Measurements from ENCODE around the gene DHX34. TPM values are rescaled to one million over a fixed set of nuclear protein-coding genes. Genes with fewer than 3 reads are reported as not detected.
A peak's percentile ranks its signal among the peaks of the same experiment; 100 is the strongest.

The DHX34 gene
- total and polyA plus RNA-seq, 11 donors = 3.7 to 13.3 (median 6.7) TPM

DNA sequence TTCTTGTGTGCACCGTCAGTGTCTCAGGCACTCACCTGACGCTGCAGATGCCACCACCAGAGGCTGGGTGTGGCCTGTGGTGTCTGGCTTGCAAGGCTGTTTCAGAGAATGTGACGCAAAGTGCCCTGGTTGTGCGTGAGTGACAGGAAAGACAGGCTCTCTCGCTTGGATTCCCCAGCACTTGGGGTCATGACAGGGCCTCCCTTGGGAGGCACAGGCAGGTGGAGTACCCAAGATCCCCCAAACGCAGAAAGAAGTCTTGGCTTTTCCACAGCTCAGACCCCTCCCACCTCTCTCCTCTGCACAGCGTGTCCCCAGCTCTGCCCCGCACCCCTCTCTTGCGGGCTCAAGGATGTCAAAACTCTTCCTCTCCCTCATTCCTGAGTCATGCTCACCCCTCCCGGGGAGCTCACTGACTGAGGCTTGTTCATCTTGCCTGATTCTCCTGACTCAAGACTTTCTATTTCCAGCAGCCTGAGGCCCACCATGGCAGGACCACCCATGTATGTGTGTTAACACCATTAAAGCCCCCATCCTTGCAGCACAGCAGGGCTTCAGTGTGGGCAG, 21.0 kb downstream of the DHX34 start:
- TF ChIP-seq POLR2A (IDR thresholded peaks at IDR 0.05) = no peak
- TF ChIP-seq, protein P1, sequence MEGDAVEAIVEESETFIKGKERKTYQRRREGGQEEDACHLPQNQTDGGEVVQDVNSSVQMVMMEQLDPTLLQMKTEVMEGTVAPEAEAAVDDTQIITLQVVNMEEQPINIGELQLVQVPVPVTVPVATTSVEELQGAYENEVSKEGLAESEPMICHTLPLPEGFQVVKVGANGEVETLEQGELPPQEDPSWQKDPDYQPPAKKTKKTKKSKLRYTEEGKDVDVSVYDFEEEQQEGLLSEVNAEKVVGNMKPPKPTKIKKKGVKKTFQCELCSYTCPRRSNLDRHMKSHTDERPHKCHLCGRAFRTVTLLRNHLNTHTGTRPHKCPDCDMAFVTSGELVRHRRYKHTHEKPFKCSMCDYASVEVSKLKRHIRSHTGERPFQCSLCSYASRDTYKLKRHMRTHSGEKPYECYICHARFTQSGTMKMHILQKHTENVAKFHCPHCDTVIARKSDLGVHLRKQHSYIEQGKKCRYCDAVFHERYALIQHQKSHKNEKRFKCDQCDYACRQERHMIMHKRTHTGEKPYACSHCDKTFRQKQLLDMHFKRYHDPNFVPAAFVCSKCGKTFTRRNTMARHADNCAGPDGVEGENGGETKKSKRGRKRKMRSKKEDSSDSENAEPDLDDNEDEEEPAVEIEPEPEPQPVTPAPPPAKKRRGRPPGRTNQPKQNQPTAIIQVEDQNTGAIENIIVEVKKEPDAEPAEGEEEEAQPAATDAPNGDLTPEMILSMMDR (IDR thresholded peaks at IDR 0.05) = no peak
- DNase-seq (peak in 1 of 5 donors; percentile 54), ATAC-seq (peak in 3 of 4 donors; percentile 41 to 63 (median 49))
- intact Hi-C loops (cut with DNase I) = no loop called here
- Histone ChIP-seq H3K9me3 (no peaks in the 10 kb centered on the region), H3K4me1 (peaks cover 0 to 14% (median 0%) of the 10 kb centered on the region in 12 donors), H3K36me3 (peaks cover 0 to 96% (median 83%) of the 10 kb centered on the region in 9 donors), H3K27ac (peak overlapping the region in 1 of 12 donors; percentile 33), H3K27me3 (no peaks in the 10 kb centered on the region), H3K4me3 (no peak overlapping the region)
- WGBS, 4 donors = 80 to 85% (median 84%) methylated on average over 10 of the region's 10 CpGs

DNA sequence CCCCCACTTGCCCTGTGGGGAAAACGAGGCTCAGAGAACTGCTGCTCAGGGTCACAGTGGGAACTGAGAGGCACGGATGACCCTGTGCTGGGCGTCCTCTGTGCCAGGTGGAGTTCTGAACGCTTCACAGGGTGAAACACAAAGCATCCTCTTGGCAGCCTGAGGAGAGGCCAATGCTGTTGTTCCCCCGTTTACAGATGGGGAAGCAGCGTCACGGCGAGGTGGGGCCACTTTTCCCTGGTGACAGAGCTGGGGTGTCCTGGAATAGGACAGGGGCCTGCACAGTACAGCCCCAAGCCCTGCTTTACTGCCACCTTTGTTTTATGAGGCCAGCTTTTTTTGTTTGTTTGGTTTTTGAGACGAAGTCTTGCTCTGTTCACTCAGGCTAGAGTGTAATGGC, 22.1 kb downstream of the DHX34 start:
- TF ChIP-seq POLR2A (IDR thresholded peaks at IDR 0.05) = no peak
- TF ChIP-seq, protein P1 (IDR thresholded peaks at IDR 0.05) = no peak
- peaks cover 0 to 14% (median 0%) of the 10 kb centered on the region in 12 donors for H3K4me1 ChIP-seq
- peaks cover 0 to 96% (median 83%) of the 10 kb centered on the region in 9 donors for H3K36me3 ChIP-seq
- ATAC-seq = no peak
- no peak for DNase-seq
- H3K4me3 ChIP-seq = no peak overlapping the region
- intact Hi-C loops (cut with DNase I) = no loop called here
- no peak overlapping the region for H3K27ac ChIP-seq
- no peaks in the 10 kb centered on the region for H3K27me3 ChIP-seq
- no peaks in the 10 kb centered on the region for H3K9me3 ChIP-seq
- WGBS, 4 donors = 91 to 96% (median 92%) methylated on average over 5 to 9 of the region's 9 CpGs

DNA sequence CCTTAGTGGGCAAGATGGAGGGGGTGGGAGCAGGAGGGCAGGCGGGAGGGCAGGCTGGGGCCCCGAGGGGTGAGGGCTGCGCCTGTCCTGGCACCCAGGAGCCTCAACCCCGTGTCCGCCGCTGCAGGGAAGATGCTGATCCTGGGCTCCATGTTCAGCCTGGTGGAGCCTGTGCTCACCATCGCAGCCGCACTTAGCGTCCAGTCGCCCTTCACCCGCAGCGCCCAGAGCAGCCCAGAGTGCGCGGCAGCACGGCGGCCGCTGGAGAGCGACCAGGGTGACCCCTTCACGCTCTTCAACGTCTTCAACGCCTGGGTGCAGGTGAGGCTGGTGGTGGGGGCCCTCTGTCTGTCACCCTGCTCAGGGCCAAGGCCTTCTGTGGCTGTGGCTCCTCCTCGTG, 23.5 kb downstream of the DHX34 start:
- Histone ChIP-seq H3K27me3 (no peaks in the 10 kb centered on the region), H3K4me1 (peaks cover 0 to 14% (median under 1%) of the 10 kb centered on the region in 12 donors), H3K36me3 (peaks cover 0 to 93% (median 83%) of the 10 kb centered on the region in 9 donors), H3K4me3 (no peak overlapping the region), H3K9me3 (no peaks in the 10 kb centered on the region), H3K27ac (no peak overlapping the region)
- no peak for DNase-seq
- 93 to 97% (median 97%) methylated on average over 15 to 22 of the region's 22 CpGs for WGBS, 4 donors
- ATAC-seq = no peak
- TF ChIP-seq POLR2A (IDR thresholded peaks at IDR 0.05) = no peak
- TF ChIP-seq, protein P1 (IDR thresholded peaks at IDR 0.05) = no peak
- intact Hi-C loops (cut with DNase I) = no loop called here

DNA sequence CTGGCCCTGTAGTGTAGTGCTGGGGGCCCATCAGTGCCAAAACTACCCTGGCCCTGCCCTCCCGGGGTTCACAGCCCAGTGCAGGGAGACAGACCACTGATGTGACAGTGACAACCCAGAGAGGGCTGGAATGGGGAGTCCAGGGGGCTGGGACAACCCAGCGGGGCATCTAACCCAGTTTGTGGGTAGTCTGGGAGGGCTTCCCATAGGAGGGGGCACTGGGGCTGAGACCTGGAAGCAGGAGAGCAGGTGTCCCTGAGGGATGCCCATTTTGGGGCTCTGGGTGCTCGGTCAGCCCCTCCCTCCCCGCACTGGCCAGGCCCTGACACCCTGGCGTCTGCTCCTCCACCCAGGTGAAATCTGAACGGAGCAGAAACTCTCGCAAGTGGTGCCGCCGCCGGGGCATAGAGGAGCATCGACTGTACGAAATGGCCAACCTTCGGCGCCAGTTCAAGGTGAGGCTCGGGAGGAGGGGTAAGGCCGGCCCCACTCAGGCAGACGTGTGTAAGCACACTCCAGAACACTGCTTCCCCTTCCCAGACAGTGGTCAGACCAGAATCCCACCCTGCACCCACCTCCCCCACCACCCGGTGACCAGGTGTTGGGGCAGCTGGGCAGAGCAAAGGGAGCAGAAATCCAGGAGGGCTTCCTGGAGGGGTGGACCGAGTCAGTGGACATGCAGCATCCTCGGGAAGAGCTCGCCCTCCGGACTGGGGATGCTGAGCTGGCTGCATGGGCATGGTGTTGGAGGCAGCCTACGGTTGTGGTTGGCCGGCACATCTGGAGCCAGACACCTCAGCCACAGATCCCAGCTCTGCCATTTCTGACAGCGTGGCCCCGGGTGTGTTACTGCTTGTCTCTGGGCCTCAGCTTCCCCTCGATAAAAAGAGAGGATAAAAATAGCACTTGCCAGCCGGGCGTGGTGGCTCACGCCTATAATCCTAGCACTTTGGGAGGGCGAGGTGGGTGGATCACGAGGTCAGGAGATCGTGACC, 24.4 kb downstream of the DHX34 start:
- no peak for ATAC-seq

More for the DNA sequence above, 24.4 kb downstream of the DHX34 start:
- intact Hi-C loops (cut with DNase I) = no loop called here
- Histone ChIP-seq H3K4me1 (peaks cover 0 to 16% (median 4%) of the 10 kb centered on the region in 12 donors), H3K4me3 (no peak overlapping the region), H3K9me3 (no peaks in the 10 kb centered on the region), H3K27ac (no peak overlapping the region), H3K36me3 (peaks cover 0 to 98% (median 86%) of the 10 kb centered on the region in 9 donors), H3K27me3 (no peaks in the 10 kb centered on the region)
- no peak for TF ChIP-seq POLR2A (IDR thresholded peaks at IDR 0.05)
- TF ChIP-seq, protein P1 (IDR thresholded peaks at IDR 0.05) = no peak
- no peak for DNase-seq
- WGBS, 4 donors = 86 to 92% (median 91%) methylated on average over 25 to 33 of the region's 33 CpGs

Measured in heart left ventricle (tissue), 16 donors.